Upper lobe of right lung (tissue), 1 donor: ENCODE results near the gene TICRR. TPM values are rescaled to one million over a fixed set of nuclear protein-coding genes. Genes with fewer than 3 reads are reported as not detected.

Experiments
- ATAC-seq: fragments of 200-7000 bp; cut with Tn5 transposase; one replicate; pipeline ENCODE4 v1.9.1; 2020; ENCODE audit warnings: mild to moderate bottlenecking, moderate library complexity
- DNase-seq: peaks from one replicate; pipeline ENCODE4 v3.0.0-alpha.2; 2020
- H3K27ac ChIP-seq: fragments of 200-600 bp; one replicate; pipeline ENCODE4 v1.8.0; 2022
- H3K27me3 ChIP-seq: fragments of 200-600 bp; one replicate; pipeline ENCODE4 v1.8.0; 2022; ENCODE audit warnings: mild to moderate bottlenecking
- H3K36me3 ChIP-seq: fragments of 200-600 bp; one replicate; pipeline ENCODE4 v1.8.0; 2022
- H3K4me1 ChIP-seq: fragments of 200-600 bp; one replicate; pipeline ENCODE4 v1.8.0; 2022
- H3K4me3 ChIP-seq: fragments of 200-600 bp; one replicate; pipeline ENCODE4 v1.8.0; 2022; ENCODE audit warnings: mild to moderate bottlenecking
- H3K9me3 ChIP-seq: fragments of 200-600 bp; one replicate; pipeline ENCODE4 v1.8.0; 2022
- intact Hi-C: fragments of 100-400 bp; cut with DNase I; formaldehyde crosslinking; loops from one replicate; pipeline ENCODE4 v1.11.0; 2022
- total RNA-seq: library from RNA; stranded (reverse); fragmentation: NEBNext Ultra II Directional; extraction: Animal tissue kit (Norgen Biotek cat#: 25700); gene quantifications from one replicate; pipeline ENCODE4 v1.2.1, GENCODE V29; 2021
- TF ChIP-seq, protein P1 (sequence below): fragments of 200-600 bp; IDR thresholded peaks from one replicate; pipeline ENCODE4 v1.8.0; 2022; ENCODE audit warnings: antibody characterized with exemption
- donor health status: DM: no; HTN: yes; CAD: no; lungs with severe emphysema.

TICRR gene
- total RNA-seq, 1 donor from 2014 or later: 0.09 TPM

DNA sequence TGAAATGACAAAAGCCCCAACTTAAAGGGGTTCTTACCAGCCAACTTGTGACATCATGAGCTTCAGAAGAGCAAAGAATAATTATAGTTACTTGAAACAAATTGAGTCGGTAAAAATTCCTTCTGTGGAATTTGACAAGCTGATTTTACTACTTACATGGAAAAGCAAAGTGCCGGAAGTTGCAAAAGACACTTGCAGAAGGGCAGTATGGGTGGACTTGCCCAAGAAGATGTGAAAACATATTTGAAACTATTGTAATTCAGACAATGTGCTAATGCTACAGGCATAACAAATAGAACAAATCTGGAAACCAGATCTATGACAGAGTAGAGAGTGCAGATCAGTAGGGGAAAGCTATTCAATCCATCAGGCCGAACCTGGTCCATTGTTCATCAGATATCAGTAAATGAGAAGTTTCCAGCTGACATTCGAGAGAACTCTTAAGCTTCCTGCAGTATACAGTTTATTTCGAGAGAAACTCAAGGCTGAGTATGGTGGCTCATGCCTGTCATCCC, 82.5 kb downstream of the TICRR start:
- no peak overlapping the region for H3K27ac ChIP-seq
- TF ChIP-seq, protein P1, sequence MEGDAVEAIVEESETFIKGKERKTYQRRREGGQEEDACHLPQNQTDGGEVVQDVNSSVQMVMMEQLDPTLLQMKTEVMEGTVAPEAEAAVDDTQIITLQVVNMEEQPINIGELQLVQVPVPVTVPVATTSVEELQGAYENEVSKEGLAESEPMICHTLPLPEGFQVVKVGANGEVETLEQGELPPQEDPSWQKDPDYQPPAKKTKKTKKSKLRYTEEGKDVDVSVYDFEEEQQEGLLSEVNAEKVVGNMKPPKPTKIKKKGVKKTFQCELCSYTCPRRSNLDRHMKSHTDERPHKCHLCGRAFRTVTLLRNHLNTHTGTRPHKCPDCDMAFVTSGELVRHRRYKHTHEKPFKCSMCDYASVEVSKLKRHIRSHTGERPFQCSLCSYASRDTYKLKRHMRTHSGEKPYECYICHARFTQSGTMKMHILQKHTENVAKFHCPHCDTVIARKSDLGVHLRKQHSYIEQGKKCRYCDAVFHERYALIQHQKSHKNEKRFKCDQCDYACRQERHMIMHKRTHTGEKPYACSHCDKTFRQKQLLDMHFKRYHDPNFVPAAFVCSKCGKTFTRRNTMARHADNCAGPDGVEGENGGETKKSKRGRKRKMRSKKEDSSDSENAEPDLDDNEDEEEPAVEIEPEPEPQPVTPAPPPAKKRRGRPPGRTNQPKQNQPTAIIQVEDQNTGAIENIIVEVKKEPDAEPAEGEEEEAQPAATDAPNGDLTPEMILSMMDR: no peak
- H3K4me3 ChIP-seq: no peak overlapping the region
- peaks cover 6% of the 10 kb centered on the region for H3K4me1 ChIP-seq
- peaks cover 22% of the 10 kb centered on the region for H3K27me3 ChIP-seq
- no peaks in the 10 kb centered on the region for H3K9me3 ChIP-seq
- DNase-seq (no peak), ATAC-seq (no peak)
- no peaks in the 10 kb centered on the region for H3K36me3 ChIP-seq
- intact Hi-C loops: no loop called here

DNA sequence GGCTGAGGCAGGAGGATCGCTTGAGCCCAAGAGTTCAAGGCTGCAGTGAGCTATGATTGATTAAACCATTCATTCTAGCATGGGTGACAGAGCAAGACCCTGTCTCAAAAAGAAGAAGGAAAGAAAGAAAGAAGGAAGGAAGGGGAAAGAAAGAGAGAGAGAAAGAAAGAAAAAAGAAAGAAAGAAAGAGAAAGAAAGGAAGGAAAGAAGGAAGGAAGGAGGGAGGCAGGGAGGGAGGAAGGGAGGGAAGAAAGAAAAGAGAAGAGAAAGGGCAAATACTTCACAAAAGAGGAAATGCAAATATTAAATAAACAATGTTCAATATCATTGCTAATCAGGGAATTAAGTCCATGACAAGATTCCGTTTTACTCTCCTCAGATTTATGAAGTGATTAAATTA, 84.0 kb downstream of the TICRR start:
- Histone ChIP-seq H3K27me3 (peaks cover 13% of the 10 kb centered on the region), H3K4me1 (peaks cover 10% of the 10 kb centered on the region), H3K36me3 (no peaks in the 10 kb centered on the region), H3K9me3 (no peaks in the 10 kb centered on the region), H3K27ac (no peak overlapping the region), H3K4me3 (no peak overlapping the region)
- intact Hi-C loops: no loop called here
- TF ChIP-seq, protein P1: no peak
- DNase-seq: no peak
- no peak for ATAC-seq

GRCh38 chr15:89660556-89660955, 85.3 kb downstream of the TICRR start:
- Histone ChIP-seq H3K4me1 (peaks cover 18% of the 10 kb centered on the region), H3K27me3 (peaks cover 3% of the 10 kb centered on the region), H3K9me3 (no peaks in the 10 kb centered on the region), H3K27ac (no peak overlapping the region), H3K36me3 (no peaks in the 10 kb centered on the region), H3K4me3 (no peak overlapping the region)
- intact Hi-C loops: no loop called here
- ATAC-seq (no peak), DNase-seq (no peak)
- TF ChIP-seq, protein P1: no peak

DNA sequence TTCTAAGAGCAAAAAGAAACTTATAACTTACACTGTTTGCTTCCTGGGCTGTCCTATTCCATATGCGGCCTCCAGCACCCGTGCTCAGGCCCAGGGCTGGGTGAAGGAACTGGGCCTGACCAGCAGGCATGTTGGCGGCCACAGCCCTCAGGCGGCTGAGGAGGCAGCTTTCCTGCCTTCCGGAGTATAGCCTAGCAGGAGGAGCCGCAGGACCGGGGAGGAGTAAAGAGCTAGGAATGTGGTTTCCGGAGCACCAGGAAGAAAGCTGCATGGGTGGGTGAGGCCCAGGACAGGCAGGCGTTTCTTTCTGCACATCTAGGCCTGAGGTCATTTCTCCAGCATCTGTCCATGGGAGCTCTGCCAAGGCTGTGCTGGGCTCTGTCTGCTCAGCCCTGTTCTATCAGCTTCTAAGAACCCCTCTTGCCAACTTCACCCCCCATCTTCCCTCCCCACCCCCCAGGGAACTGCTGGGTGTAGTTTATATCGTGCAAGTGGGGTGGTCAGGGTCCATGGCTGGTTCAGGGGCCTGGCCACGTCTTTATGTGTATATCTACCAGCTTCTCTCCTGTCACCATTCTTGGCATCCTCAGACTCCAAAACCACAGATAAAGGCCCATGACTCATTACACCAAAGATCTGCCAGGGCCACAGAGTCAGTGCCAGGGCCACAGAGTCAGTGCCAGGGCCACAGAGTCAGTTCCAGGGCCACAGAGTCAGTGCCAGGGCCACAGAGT, 87.8 kb downstream of the TICRR start:
- no peaks in the 10 kb centered on the region for H3K36me3 ChIP-seq
- peak; percentile 69 for ATAC-seq
- no peaks in the 10 kb centered on the region for H3K9me3 ChIP-seq

GRCh38 chr15:89664441-89665350, 89.4 kb downstream of the TICRR start:
- TF ChIP-seq, protein P1: no peak

More for the DNA sequence above, 87.8 kb downstream of the TICRR start:
- Histone ChIP-seq H3K4me3 (no peak overlapping the region), H3K4me1 (peaks cover 18% of the 10 kb centered on the region), H3K27ac (peak overlapping the region; percentile 73), H3K27me3 (no peaks in the 10 kb centered on the region)
- no peak for DNase-seq
- intact Hi-C loops: no loop called here
- TF ChIP-seq, protein P1: no peak

More at GRCh38 chr15:89664441-89665350, 89.4 kb downstream of the TICRR start:
- intact Hi-C loops: no loop called here
- H3K27me3 ChIP-seq: no peaks in the 10 kb centered on the region
- H3K27ac ChIP-seq: peak overlapping the region; percentile 82
- H3K36me3 ChIP-seq: no peaks in the 10 kb centered on the region
- H3K4me1 ChIP-seq: peaks cover 18% of the 10 kb centered on the region
- H3K9me3 ChIP-seq: no peaks in the 10 kb centered on the region
- DNase-seq (no peak), ATAC-seq (no peak)
- H3K4me3 ChIP-seq: peak overlapping the region; percentile 52
